GM19099 (cell line): ENCODE data around the gene CCL14.

Experiments
- POLR2A ChIP-seq: IDR thresholded peaks from 3 replicates; pipeline ENCODE4 v1.6.1; 2011; ENCODE audit warnings: low read depth; ENCODE audit not compliant: insufficient read length; ENCODE audit errors: extremely low read depth

CCL14 gene

GRCh38 chr17:35969558-35970380 is 16.8 kb downstream of the CCL14 start:
- no peak for TF ChIP-seq POLR2A

GRCh38 chr17:35968520-35969054 is 17.9 kb downstream of the CCL14 start:
- TF ChIP-seq POLR2A = no peak

- no peak for TF ChIP-seq POLR2A
Measured at GRCh38 chr17:35965272-35965671, 21.3 kb downstream of the CCL14 start.

GRCh38 chr17:35963663-35964062 is 22.9 kb downstream of the CCL14 start:
- no peak for TF ChIP-seq POLR2A

- no peak for TF ChIP-seq POLR2A
Measured at GRCh38 chr17:35953720-35954119, 32.8 kb downstream of the CCL14 start.

- no peak for TF ChIP-seq POLR2A
Measured at GRCh38 chr17:35949401-35949800, 37.1 kb downstream of the CCL14 start.

GRCh38 chr17:35948092-35948491 is 38.4 kb downstream of the CCL14 start:
- no peak for TF ChIP-seq POLR2A

- TF ChIP-seq POLR2A = no peak
Measured at GRCh38 chr17:35947156-35947585, 39.4 kb downstream of the CCL14 start.

- no peak for TF ChIP-seq POLR2A
Measured at GRCh38 chr17:35944151-35944550, 42.4 kb downstream of the CCL14 start.

GRCh38 chr17:35943537-35943936 is 43.0 kb downstream of the CCL14 start, which contains the start of gene LYZL6:
Gene LYZL6 (minus strand): TSS chr17:35943713. CDS start chr17:35939356, 4,357 bp downstream.
- TF ChIP-seq POLR2A = no peak

- no peak for TF ChIP-seq POLR2A
Measured at GRCh38 chr17:35942588-35943186, 43.8 kb downstream of the CCL14 start.

- TF ChIP-seq POLR2A = no peak
Measured at GRCh38 chr17:35936063-35936462, 50.5 kb downstream of the CCL14 start.

- TF ChIP-seq POLR2A = no peak
Measured at GRCh38 chr17:35934760-35935159, 51.8 kb downstream of the CCL14 start.
